Islet precursor cell (in vitro differentiated cells): ENCODE data around the gene WARS2.
"Not testable (repeated sequence)": the region's sequence is repeated elsewhere in the genome, so short reads cannot be mapped to it uniquely, and the experiment has no call there.

Experiments used
- DNase-seq: peaks from one replicate; pipeline ENCODE4 v3.0.0-alpha.2; 2018

The WARS2 gene

GRCh38 chr1:119139403-119139802 is 1.1 kb downstream of the WARS2 start:
- DNase-seq, result no peak

GRCh38 chr1:119136401-119136800 is 4.1 kb downstream of the WARS2 start:
- DNase-seq, result no peak

DNA sequence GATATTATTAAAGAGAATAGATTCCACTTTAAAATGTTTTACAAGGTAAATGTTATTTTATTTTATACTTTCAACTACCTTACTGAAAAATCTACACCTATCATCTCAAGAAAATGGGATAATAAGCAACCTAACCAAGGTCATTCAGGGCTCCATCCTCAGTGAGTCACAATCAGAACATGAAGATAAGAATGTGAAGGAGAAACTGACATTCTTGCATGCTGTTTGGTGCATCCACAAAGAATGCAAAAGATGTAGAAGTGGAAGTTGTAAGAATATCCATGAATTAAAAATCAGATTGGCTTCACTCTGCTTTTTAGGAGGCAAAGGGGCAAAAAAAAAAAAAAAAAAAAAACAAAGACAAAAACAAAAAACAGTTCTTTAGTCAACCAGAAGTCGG is 6.5 kb downstream of the WARS2 start:
- DNase-seq, result no peak

- no peak for DNase-seq
Measured at GRCh38 chr1:119132179-119132578, 8.3 kb downstream of the WARS2 start.

DNA sequence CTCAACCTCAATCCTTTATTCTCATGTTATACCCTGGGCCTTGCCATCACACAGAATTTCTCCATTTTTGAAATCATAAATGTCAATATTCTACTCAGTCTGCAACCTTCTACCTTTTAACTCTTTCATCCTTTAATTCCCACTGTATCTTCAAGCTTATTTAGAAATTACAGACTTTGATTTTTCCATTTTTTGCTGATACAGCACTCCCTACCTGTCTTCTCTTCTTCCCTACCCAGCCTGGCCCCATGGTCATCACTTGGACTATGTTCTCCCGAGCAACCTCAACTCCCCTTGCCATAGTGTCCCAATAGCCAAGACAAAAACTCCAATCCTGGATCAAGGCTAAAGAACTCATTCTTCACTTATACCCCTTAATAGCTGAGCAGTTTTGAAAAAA is 14.6 kb downstream of the WARS2 start:
- DNase-seq, result no peak

- no peak for DNase-seq
Measured at GRCh38 chr1:119124764-119125163, 15.7 kb downstream of the WARS2 start.

DNA sequence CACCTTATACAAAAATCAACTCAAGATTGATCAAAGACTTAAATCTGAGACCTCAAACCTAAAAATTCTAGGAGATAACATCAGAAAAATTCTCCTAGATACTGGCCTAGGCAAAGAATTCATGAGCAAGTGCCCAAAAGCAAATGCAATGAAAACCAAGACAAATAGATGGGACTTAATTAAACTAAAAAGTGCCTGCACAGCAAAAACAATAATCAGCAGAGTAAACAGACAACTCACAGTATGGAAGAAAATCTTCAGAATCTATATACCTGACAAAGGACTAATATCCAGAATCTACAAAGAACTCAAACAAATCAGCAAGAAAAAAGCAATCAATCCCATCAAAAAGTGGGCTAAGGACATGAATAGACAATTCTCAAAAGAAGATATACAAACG is 18.6 kb downstream of the WARS2 start:
- DNase-seq, result not testable (repeated sequence)

- no peak for DNase-seq
Measured at GRCh38 chr1:119116725-119117124, 23.7 kb downstream of the WARS2 start.

GRCh38 chr1:119115736-119116135 is 24.7 kb downstream of the WARS2 start:
- no peak for DNase-seq

GRCh38 chr1:119115311-119115710 is 25.1 kb downstream of the WARS2 start:
- DNase-seq, result no peak

DNA sequence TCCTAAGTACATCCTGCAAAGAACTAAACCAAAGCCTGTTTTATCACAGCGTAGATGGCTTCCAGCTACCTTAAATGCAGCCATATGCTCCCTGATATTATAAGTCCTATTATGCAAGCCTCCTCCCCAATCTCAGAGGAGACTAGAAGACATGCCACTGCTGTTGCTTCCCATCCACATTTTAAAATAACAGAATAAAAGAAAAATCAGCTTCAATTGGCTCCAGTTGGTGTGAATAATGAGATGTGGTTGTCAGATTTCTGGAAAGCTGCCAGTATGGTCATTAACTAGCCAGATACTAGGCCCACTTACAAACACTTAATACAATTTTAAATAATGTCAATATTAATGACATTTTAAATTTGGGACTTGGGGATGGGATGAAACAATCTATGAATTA is 25.7 kb downstream of the WARS2 start:
- DNase-seq, result no peak

GRCh38 chr1:119112791-119113190 is 27.7 kb downstream of the WARS2 start:
- DNase-seq, result no peak

- no peak for DNase-seq
Measured at GRCh38 chr1:119112244-119112643, 28.2 kb downstream of the WARS2 start.

DNA sequence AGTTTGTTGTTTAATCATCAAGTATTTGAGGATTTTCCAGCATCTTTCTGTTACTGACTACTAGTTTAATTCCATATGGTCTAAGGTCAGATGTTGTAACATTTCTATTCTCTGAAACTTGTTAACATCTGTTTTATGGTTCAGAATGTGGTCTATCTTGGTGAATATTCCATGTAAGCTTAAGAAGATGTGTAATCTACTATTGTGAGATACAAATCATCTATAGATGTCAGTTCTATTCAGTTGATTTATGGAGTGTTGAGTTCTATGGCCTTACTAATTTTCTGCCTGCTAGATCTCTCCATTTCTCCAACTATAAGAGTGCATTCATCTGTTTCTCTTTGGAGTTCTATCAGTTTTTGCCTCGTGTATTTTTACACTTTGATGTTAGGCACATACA is 31.5 kb downstream of the WARS2 start:
- no peak for DNase-seq

- DNase-seq, result no peak
Measured at GRCh38 chr1:119103764-119104163, 36.7 kb downstream of the WARS2 start.

DNA sequence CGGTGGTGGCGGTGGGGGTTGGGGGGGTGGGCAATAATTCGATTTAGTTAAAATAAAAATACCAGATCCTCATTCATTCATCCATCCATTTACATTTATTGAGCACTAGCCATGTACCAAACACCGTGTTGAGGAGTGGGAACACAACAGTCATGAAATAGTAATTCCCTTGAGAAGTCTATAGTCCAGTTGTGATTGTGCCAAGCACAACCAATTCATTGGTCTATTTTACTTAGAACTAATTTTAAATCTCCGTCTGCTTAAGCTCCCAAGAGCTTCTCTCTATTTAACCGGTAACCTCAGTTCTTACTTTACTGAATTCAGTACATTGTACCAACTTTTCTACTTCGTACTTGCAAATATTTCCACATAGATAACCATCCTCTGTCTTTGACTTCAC is 38.4 kb downstream of the WARS2 start:
- no peak for DNase-seq

GRCh38 chr1:119101563-119101962 is 38.9 kb downstream of the WARS2 start:
- no peak for DNase-seq

GRCh38 chr1:119099775-119100174 is 40.7 kb downstream of the WARS2 start:
- no peak for DNase-seq

GRCh38 chr1:119097380-119097779 is 43.1 kb downstream of the WARS2 start:
- no peak for DNase-seq

DNA sequence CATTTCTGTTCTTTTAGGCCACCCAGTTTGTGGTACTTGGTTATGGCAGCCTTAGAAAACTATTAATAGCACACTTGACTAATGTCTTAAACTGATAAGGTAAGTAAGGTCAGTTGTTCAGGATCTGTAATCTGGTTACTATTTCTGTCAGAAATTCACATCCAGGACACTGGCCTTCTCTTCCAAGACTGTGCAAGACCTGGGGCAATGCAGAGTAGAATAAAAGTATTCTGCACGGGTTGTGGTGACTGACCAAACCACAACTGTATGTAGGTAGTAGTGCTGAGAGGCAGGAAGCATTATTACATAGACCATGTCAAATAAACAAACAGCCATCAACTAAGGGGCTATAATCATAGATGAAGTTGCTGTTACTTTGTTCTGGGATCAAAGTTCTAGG is 46.7 kb downstream of the WARS2 start:
- DNase-seq, result peak; percentile 64

DNA sequence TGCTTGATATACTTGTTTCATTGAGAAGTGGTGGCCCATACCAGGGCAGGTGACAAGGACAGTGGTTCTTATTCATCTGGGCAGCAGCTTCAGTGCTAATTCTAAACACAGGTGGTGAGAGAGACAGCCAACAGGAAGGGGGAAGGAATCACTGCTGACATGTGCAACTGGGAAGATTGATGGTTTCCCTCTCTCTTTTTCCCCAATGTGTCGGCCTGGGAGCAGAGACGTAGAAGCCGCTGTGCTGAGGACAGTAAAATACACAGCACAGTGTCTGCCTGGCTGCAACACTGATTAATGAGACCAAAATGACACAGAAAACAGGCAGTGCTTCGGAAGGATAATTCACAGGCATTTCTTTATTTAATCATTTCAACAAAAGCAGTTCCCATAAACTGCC is 48.8 kb downstream of the WARS2 start:
- no peak for DNase-seq

GRCh38 chr1:119090250-119090649 is 50.2 kb downstream of the WARS2 start:
- DNase-seq, result no peak

- no peak for DNase-seq
Measured at GRCh38 chr1:119086830-119087229, 53.6 kb downstream of the WARS2 start.

DNA sequence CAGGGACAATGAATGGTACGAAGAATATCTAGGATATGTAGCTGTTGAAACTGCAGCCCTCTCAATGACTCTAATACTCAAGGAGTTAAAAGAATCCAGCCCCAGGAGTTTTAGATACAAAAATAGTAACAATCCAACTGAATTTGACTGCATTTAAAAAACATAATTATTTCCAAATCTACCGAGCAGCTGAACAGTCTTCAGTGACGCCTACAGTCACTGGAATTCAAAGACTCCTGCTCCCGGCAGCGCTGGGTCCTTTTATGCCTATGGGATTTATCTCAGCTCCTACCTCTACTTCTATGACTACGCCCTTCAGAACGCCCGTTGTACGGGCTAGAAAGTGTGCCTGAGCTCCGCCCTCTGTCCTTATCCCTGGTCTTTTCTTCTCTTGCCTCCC is 55.7 kb downstream of the WARS2 start:
- no peak for DNase-seq

- no peak for DNase-seq
Measured at GRCh38 chr1:119083980-119084379, 56.5 kb downstream of the WARS2 start.

DNA sequence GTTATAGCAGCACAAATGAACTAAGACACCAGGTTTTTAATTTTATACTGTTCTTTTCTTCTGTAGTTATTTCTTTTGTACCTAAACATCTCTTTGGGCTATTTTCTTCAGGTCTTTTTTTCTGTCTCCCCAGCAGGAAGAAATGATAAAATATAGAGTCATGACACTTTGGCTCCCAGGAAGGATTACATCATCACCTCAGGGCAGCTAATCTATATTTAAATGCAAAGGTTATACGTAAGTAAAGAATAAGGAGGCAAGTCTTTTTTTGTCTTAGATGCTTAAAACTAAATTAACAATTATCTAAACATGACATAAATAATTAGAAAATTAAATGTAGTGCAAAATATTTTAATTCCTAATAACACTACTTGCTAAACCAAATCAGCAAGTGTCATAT is 57.0 kb downstream of the WARS2 start:
- no peak for DNase-seq
